Measurements from ENCODE around the gene TRIP12.

TRIP12 gene

GRCh38 chr2:229874647-229875046 is 47.2 kb downstream of the TRIP12 start:
- DNase-seq (ENCODE audit: low read depth, low spot score), result no peak
- ChIA-PET CTCF (interaction anchor here (1.6 kb wide), 1 partner anchor 73 kb away, joined by 4 read pairs; no protein-coding TSS in a partner anchor), POLR2A (no interaction called here)
- TF ChIP-seq, protein P1, sequence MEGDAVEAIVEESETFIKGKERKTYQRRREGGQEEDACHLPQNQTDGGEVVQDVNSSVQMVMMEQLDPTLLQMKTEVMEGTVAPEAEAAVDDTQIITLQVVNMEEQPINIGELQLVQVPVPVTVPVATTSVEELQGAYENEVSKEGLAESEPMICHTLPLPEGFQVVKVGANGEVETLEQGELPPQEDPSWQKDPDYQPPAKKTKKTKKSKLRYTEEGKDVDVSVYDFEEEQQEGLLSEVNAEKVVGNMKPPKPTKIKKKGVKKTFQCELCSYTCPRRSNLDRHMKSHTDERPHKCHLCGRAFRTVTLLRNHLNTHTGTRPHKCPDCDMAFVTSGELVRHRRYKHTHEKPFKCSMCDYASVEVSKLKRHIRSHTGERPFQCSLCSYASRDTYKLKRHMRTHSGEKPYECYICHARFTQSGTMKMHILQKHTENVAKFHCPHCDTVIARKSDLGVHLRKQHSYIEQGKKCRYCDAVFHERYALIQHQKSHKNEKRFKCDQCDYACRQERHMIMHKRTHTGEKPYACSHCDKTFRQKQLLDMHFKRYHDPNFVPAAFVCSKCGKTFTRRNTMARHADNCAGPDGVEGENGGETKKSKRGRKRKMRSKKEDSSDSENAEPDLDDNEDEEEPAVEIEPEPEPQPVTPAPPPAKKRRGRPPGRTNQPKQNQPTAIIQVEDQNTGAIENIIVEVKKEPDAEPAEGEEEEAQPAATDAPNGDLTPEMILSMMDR (IDR thresholded peaks at IDR 0.05; ENCODE audit: insufficient read depth, low read length, missing control alignments), result no peak
- no peak overlapping the region for H3K4me3 ChIP-seq (ENCODE audit: low read depth, low read length)

DNA sequence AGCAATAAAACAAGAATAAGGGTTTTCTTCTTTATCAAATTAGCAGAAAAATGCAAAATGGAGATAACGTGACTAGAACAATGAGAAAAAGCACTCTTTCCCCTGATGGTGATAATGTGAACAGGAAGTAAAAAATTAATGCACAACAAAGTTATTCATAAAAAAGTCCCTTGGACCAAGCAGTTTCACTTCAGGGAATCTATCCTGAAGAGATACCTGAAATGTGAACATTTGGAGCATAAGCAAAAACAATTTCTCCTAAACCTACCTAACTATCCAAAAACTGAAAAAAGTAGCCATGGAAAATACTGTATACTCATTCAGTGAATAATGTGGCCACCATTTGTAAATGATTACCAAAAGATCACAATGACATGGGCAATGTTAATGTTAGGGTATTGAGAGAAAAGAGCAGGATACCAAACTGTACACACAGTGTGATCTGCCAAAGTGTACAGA is 48.7 kb downstream of the TRIP12 start:
- CTCF ChIA-PET, result no interaction called here
- DNase-seq (ENCODE audit: low read depth, low spot score), result no peak
- TF ChIP-seq, protein P1 (IDR thresholded peaks at IDR 0.05; ENCODE audit: insufficient read depth, low read length, missing control alignments), result no peak
- POLR2A ChIA-PET, result no interaction called here
- no peak overlapping the region for H3K4me3 ChIP-seq (ENCODE audit: low read depth, low read length)

DNA sequence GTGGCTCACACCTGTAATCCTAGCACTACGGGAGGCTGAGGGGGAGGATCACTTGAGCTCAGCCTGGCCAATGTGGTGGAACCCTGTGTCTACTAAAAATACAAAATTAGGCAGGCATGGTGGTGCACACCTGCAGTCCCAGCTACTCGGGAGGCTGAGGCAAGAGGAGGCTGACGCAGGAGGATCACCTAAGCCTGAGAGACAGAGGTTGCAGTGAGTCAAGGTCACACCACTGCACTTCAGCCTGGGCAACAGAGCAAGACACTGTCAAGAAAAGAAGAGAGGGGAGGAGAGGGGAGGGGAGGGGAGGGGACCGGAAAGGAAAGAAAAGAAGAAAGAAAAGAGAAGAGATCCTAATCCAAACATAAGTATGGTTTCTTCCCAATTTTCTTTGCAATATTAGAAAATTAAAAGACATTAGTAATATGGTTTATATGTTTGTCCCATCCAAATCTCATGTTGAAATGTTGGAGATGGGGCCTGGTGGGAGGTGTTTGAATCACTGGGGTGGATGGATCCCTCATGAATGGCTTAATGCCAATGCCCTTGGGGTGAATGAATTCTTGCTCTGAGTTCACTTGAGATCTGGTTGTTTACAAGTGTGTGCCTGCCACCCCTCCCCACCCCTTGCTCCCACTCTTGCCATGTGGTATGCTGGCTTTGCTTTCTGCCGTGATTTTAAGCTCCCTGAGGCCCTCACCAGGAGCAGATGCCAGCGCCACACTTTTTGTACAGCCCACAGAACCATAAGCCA is 50.7 kb downstream of the TRIP12 start:
- CTCF ChIA-PET, result no interaction called here
- DNase-seq (ENCODE audit: low read depth, low spot score), result no peak
- H3K4me3 ChIP-seq (ENCODE audit: low read depth, low read length), result no peak overlapping the region
- POLR2A ChIA-PET, result no interaction called here
- TF ChIP-seq, protein P1 (IDR thresholded peaks at IDR 0.05; ENCODE audit: insufficient read depth, low read length, missing control alignments), result no peak

- TF ChIP-seq, protein P1 (IDR thresholded peaks at IDR 0.05; ENCODE audit: insufficient read depth, low read length, missing control alignments), result no peak
- DNase-seq (ENCODE audit: low read depth, low spot score), result no peak
- ChIA-PET CTCF (interaction anchor here (1.2 kb wide), 1 partner anchor 30 kb away, joined by 3 read pairs; no protein-coding TSS in a partner anchor), POLR2A (no interaction called here)
- no peak overlapping the region for H3K4me3 ChIP-seq (ENCODE audit: low read depth, low read length)
These were observed 52.6 kb downstream of the TRIP12 start for GRCh38 chr2:229869226-229869625.

- H3K4me3 ChIP-seq (ENCODE audit: low read depth, low read length), result no peak overlapping the region
- TF ChIP-seq, protein P1 (IDR thresholded peaks at IDR 0.05; ENCODE audit: insufficient read depth, low read length, missing control alignments), result no peak
- no peak for DNase-seq (ENCODE audit: low read depth, low spot score)
- CTCF ChIA-PET, result no interaction called here
- POLR2A ChIA-PET, result no interaction called here
These were observed 53.0 kb downstream of the TRIP12 start for GRCh38 chr2:229868794-229869193.

- TF ChIP-seq, protein P1 (IDR thresholded peaks at IDR 0.05; ENCODE audit: insufficient read depth, low read length, missing control alignments), result no peak
- no peak overlapping the region for H3K4me3 ChIP-seq (ENCODE audit: low read depth, low read length)
- DNase-seq (ENCODE audit: low read depth, low spot score), result no peak
- CTCF ChIA-PET, result interaction anchor here (1.1 kb wide), 1 partner anchor 64 kb away, joined by 4 read pairs; no protein-coding TSS in a partner anchor
- POLR2A ChIA-PET, result interaction anchor here (1.3 kb wide), 1 partner anchor 11 kb away, joined by 4 read pairs; no protein-coding TSS in a partner anchor
These were observed 56.8 kb downstream of the TRIP12 start for GRCh38 chr2:229865033-229865432.

Measured in AG04449 (cell line).